GM12891 (cell line): Measurements from ENCODE around the gene NEK9.

Source experiments
- POLR2A ChIP-seq: IDR thresholded peaks from 2 replicates; pipeline ENCODE4 v1.6.1; 2011; ENCODE audit warnings: low read depth, low read length, control low read depth
- POLR2AphosphoS5 ChIP-seq: IDR thresholded peaks from 2 replicates; pipeline ENCODE4 v1.6.1; 2011; ENCODE audit warnings: low read depth, low read length, control low read depth
- SPI1 ChIP-seq: IDR thresholded peaks from 2 replicates; pipeline ENCODE4 v1.6.1; 2011; ENCODE audit warnings: low read depth, low read length, control low read depth
- TAF1 ChIP-seq: IDR thresholded peaks from 2 replicates; pipeline ENCODE4 v1.6.1; 2011; ENCODE audit warnings: low read depth, low read length, control low read depth

- TF ChIP-seq POLR2A (no peak), POLR2AphosphoS5 (no peak), TAF1 (no peak), SPI1 (no peak)
Observed at GRCh38 chr14:75069811-75070145, 57.1 kb downstream of the NEK9 start.
